NCI-H128 (cell line): ENCODE results near the gene ZNF609.

Source experiments
- DNase-seq: peaks from one replicate; lab custom pipeline; 2025; ENCODE audit not compliant: unreplicated experiment; lab: John Stamatoyannopoulos, UW

The ZNF609 gene, protein sequence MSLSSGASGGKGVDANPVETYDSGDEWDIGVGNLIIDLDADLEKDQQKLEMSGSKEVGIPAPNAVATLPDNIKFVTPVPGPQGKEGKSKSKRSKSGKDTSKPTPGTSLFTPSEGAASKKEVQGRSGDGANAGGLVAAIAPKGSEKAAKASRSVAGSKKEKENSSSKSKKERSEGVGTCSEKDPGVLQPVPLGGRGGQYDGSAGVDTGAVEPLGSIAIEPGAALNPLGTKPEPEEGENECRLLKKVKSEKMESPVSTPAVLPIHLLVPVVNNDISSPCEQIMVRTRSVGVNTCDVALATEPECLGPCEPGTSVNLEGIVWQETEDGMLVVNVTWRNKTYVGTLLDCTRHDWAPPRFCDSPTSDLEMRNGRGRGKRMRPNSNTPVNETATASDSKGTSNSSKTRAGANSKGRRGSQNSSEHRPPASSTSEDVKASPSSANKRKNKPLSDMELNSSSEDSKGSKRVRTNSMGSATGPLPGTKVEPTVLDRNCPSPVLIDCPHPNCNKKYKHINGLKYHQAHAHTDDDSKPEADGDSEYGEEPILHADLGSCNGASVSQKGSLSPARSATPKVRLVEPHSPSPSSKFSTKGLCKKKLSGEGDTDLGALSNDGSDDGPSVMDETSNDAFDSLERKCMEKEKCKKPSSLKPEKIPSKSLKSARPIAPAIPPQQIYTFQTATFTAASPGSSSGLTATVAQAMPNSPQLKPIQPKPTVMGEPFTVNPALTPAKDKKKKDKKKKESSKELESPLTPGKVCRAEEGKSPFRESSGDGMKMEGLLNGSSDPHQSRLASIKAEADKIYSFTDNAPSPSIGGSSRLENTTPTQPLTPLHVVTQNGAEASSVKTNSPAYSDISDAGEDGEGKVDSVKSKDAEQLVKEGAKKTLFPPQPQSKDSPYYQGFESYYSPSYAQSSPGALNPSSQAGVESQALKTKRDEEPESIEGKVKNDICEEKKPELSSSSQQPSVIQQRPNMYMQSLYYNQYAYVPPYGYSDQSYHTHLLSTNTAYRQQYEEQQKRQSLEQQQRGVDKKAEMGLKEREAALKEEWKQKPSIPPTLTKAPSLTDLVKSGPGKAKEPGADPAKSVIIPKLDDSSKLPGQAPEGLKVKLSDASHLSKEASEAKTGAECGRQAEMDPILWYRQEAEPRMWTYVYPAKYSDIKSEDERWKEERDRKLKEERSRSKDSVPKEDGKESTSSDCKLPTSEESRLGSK (N-terminal part only)

DNA sequence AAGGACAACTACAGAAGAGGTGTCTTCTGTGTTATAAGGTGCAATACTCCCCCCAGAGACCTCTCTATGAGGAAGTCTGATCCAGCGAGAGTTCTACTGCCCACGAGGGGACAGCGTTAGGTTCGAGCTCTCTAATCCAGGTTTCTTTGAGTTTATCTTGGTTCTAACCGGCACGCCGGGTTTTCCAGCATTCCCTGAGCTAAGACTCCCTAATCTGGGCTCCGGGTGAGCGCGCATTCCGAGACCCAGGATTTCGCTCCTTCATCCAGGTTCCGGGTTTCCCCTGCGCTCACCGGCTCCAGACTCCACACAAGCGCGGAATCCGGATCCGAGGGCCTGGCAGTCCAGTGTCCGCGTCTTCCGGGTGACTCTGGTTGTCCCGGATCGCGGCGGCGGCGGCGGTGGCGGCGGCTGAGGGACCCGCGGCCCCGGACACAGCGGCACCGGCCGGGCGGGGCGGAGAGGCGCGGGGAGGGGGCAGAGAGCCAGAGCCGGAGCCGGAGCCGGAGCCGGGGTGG lies at the start of gene ZNF609:
Gene ZNF609 (plus strand): TSS at position 373 of the 518 bp plus-strand sequence. CDS start 38,842 bp downstream, outside the sequence.
- DNase-seq = peak; percentile 84

DNA sequence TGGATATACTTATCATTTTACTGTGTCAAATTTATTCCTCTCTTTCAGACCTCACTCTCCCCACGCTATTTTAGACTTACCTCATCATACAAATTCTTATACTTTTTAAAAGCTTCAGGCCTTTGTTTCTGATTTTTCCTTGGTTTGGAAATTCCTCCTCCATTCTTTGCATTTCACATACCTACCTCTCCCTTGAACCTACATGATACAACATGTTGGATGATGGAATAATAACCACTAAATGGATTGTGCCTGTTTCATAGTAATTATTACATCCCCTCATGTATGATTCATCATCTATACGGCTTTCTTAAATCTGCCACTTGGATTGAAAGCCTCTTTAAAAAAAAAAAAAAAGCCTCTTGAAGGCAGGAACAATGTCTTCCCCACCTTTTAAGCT lies 48.2 kb upstream of the ZNF609 start:
- DNase-seq = no peak

DNA sequence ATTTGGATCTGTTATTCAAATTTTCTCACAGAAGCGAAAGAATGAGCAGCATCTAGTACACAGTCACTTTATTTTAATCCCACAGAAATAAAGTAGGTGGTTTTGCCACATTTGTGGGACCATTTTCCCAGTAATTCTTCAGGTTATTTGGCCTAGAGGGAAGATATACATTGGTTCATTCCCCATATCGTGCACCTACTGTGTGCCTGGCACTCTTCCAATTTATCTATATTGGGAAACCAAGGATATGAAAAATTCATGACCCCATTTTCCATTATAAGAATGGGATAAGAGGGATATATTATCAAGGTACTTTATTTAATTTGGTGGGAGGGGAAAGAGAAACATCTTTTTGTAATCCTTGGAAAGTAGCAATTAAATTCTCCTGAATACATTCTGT lies 37.7 kb upstream of the ZNF609 start:
- DNase-seq = no peak

DNA sequence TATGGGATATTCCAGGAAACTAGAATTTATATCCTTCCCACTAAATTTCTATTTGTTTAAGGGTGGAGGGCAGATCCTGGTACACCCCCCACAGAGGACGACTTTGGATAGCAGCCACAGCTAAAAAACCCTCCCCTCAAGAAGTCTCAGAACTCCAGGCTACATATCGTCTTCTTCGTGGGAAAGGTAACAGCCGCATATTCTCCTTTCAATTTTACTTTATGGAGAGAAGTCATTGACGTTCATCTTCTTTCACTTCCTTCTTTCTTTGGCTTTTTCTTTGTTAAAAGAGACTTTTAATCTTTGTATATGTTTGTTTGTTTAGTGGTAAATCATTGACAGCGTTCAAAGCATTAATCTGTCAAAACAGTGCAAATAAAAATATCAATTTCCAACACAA lies 36.4 kb upstream of the ZNF609 start:
- DNase-seq = no peak

DNA sequence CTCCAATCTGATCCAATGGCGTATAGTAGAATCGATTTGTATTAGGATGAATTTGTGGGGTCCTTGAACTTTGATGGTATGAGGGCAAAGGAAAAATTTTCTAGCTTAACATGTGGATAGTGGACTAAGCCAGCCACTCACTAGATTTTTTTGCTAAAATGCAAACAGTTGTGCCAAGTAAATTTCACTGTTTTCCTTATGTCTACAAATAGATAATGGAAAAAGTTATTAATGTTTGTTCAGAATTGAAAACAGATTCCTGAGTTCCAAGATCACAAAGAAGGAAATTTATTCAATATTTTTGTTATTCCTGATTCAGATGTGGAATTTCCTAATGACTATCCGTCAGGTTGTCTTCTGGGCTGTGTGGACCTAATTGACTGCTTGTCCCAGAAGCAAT lies 35.2 kb upstream of the ZNF609 start:
- DNase-seq = no peak

DNA sequence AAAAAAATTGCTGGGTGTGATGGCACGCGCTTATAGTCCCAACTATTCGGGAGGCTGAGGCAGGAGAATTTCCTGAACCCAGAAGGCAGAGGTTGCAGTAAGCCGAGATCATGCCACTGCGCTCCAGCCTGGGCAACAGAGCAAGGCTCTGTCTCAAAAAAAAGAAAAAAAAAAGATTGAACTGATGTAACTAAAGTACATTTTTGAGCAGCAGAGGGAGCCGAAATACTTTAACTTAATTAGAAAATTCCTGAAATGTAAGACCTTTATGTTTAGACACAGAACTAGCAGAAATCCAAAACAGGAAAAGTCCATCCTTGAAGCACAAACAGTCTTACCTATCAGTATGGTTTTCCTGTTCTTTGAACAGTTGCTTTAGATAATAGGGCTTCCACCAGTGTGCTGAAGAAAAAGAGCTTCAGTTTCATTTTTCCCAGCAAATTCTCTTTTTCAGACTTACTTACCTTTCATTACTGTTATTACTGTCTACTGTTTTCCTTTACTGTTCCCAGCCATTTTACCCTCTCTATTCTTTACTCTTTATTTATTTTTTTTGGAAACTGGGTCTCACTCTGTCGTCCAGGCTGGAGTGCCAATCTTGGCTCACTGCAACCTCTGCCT lies 33.4 kb upstream of the ZNF609 start:
- no peak for DNase-seq

DNA sequence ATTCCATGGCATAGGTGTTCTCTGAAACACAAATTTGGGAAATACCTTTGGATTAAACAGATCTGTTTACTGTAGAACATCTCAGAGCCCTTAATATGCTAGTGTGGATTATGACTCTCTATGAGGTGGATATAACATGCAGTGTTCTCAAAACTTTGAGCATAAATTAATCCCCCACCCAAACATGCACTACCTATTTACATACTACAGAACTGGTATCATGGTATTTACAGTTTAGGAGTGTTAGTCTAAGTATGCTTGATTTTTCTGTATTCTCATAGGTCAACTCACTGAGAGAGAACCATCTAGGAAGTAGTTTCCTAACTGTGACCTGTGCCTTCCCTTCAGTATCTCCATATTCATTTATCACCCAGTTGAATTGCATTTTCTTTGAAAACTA lies 30.9 kb upstream of the ZNF609 start:
- no peak for DNase-seq

DNA sequence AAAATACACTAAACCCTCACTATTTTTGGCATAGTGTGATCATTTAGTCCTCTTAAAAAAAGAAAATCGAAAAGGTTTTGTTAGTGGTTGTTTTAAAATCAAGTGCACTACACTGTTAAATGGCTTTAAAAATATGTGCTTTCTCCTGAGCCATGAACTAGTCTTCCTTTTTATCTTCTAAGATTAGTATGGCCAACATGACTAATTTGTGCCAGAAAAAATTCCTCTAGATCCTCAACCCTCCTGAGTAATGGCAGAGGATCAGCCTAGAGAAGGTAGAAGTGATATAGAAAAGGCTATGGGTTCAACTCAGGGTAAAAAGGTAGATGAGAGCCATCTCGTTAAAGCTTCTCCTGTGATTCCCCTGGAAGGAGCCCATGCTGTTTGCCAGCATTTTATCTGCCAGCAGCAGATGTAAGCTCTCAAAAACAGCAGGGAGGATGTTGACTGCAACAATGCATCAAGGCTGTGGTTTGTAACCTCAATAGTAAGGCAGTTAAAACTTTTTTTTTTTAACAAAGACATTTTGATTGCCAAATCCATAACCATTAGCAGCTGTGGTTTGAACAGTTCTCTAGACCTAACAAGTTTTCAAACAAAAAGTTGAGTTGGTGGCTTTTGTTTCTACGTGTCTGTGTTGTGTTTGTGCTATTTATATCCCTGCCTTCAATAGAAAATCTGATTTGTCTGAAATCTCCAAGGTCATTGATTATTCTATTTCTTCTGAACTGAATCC lies 30.2 kb upstream of the ZNF609 start:
- DNase-seq = peak; percentile 63

DNA sequence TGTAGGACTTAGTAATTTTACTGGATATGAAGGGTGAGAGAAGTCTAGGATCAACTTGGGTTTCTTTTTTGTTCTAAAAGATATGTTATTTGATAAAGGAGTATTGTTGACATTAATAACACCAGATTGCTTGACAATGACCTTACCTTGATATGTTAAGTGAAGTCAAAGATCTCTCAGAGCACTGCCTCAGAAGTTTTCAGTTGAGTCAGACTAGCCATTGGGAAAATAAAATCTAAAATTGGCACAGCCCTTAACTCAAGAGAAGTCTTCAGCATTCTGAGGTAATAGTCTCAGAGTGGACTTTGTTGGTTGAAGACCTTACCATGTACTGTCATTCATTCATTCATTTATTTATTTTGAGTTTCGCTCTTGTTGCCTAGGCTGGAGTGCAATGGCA lies 22.4 kb upstream of the ZNF609 start:
- DNase-seq = no peak

DNA sequence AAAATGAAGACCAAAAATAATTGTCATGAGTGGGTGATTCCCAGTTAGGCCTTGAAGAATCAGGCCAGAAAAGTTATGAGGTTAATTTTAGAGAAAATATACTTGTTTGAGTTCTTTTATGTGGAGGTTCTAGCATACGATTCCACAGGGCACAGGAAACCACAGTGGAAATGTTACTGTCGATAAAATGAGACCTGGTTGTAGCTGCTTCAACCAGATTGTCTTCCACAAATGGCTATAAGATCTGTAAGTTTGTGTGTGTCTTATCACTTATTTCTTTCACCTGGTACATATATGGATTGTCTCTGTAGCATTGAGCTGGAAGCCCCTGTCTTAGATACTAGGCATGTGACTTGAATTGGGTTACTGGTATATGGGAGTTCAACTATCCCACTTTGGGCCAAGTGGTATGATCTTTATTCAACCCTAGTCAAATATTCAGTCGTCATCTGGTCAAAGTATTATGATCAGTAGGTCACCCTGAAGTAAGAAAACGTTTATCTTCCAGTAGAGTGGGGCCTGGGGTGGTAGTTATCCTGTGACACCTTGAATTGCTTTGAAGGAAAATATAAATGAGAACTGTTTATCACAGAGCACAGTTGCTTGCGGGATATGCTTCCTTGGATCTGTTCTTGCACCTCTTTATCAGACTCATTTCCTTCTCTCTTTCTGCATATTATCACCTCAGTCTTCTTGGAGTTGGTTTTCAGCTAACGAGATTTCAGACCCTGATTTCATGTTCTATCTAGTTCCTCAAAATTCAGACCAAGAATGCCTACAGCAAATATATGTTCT lies 21.5 kb upstream of the ZNF609 start:
- DNase-seq = no peak

DNA sequence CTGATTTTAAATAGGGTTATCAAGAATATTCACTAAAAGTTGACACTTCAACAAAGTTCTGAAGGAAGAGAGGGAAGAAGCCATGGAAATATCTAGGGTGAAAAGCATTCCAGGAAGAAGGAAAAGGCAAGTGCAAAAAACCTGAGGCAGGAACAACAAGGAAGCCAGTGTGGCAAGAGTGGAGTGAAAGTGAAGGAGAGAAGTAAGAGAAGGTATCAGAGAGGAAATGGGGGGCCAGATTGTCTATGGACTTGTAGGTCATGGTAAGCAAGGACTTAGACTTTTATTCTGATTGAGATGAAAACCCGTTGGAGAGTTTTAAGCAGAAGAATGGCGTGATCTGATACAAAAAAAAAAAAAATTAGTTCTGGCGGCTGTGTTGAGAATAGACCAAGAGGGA lies 18.5 kb upstream of the ZNF609 start:
- DNase-seq = no peak

DNA sequence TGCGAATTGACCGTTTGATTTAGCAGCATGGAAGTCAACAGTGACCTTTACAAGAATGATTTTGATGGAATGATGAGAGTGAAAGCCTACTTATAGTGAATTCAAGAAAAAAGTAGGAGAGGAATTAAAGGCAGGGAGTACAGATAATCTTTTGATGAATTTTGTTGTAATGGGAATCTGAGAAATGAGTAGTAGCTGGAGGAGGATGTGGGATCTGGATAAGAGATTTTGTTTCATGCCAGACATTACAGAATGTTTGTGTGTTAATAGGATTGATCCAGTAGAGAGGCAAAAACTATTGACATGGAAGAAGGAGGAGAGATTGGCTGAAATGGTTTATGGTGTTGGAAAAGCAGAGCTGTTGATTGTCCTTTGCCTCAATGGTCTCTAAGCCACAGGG lies 17.4 kb upstream of the ZNF609 start:
- no peak for DNase-seq

DNA sequence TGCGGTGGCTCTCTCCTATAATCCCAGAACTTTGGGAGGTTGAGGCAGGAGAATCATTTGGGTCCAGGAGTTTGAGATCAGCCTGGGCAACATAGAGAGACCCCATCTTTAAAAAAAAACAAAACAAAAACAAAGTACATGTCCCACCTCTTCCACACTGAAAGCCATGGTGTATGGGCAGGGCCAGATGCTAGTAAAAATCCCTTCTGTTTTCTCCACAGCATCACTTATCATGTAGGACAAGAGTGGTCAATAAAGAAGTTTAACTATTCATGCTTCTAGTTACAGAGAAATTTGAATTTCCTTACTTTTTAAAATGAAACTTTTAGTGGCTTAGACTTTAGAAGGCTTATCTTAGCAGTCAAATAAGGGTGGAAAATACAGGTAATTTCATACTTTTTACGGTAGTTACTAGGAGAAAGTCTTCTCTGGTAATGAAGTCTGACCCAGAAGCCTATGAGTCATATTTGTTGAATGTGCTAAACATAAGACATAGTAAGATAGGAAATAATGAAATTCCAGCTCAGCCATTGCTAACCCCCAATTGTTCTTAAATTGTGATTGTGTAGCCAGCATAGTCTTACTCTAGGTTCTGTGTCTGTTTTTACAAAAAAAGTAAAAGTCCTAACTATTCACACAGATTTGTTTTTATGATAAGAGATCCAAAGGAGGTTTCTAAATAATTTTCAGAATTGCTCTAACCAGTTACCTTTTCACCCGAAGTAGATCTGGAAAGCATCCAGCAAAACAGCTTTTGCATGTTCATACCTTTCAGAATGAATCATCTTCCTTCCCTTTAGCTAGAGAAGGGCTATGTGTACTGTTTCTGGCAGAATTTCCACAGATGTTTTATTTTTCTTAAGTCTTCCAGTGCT lies 16.4 kb upstream of the ZNF609 start:
- DNase-seq = no peak

DNA sequence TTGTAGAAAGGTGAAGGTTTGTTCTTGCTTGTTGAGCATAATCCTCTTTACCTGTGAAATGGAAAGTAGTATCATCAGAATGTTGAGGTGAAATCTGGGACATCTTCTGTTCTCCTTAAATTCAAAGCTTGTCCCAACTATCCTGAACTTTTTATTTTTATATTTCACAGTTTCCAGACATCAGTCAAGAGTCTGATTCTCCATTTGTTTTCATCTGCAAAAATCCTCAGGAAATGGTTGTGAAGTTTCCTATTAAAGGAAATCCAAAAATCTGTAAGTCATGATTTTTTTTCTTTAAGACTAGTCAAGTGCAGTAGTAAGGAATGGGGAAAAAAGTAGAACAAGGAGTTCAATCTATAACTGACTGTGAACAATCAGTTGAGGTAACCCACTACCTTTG lies 15.5 kb upstream of the ZNF609 start:
- DNase-seq = no peak

DNA sequence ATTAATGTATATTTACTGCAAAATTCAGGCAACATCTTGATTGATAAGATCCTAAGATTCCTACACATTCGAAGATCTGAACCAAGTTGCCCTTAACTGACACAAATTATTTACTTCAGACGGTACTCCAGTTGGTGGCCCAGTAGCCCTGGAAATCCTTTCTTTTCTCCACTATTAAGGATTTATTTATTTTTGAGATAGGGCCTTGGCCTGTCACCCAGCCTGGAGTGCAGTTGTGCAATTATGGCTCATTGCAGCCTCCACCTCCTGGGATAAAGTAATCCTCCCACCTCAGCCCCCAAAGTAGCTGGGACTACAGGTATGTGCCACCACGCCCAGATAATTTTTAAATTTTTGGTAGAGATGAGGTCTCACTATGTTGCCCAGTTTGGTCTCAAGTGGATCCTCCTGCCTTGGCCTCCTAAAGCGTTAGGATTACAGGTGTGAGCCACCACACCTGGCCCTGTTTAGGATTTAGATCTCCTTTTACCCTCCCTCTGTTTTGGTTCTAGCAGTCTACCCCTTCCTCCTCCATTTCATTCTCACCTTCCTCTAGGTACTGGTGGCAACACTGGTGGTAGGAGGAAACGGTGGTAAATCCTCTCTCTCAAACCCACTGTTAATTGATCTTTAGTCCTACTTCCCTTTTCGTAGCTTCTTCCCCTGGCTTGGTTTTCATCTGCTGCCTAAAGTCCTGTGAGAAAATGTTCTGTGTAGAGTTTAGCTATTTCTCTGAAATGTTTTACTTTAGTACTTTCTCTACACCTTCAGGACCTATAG lies 12.7 kb upstream of the ZNF609 start:
- no peak for DNase-seq

DNA sequence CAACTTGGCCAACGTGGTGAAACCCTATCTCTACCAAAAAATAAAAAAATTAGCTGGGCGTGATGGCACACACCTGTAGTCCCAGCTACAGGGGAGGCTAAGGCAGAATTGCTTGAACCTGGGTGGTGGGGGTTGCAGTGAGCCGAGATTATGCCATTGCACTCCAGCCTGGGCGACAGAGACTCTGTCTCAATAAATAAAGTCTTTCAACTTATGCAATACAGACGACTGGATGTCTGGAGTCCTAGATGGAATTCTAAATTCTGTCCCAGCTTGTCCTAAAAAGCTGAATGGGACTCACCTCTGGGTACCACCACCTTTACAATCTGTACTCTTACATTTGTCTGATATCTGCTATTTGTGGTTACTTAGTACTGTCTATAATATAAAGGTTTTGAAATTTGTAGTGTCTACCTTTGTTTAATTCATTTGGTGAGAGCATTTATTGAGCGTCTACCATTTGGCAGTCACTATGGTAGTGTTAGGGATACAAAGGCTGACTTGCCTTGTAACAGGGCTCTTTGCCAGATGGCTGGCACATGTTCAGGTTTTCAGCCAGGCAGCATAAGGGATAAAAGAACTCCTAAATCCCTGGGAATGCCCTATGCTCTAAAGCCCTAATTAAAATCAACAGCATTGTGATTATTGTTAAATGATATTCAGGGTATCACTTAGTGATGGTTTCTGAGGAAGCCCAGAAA lies 7.2 kb upstream of the ZNF609 start:
- DNase-seq = no peak

DNA sequence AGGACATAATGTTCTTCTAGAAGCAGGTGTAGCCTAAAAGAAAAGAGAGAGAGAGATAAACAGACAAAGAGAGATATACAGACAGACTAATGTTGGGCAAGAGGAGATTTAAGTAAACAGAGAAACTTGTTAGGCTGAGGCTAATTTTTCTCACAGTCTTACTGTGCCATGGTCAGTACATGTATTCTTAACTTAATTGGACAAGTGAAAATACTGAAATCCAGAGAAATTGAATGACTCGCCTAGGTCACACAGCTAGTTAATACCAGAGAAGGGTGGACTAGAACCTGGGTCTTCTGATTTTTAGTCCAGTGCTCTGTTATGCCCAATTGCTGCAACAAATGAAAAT lies 6.7 kb upstream of the ZNF609 start:
- DNase-seq = no peak
